Tibial nerve (tissue), 4 donors: ENCODE results near the gene MOGAT3.

Source experiments
- CTCF ChIP-seq, 5 experiments: fragments of 200-600 bp in 3 of 5; fragments of 450-650 bp in 2 of 5; sonication (generic) in 3 of 5; IDR thresholded peaks; one replicate each; pipeline ENCODE4 v1.5.1; 2016 to 2019; ENCODE audit warnings: antibody characterized with exemption in 5 of 5, mild to moderate bottlenecking in 3 of 5, moderate library complexity in 2 of 5
- EP300 ChIP-seq, 2 donors: sonication (generic); formaldehyde crosslinking; IDR thresholded peaks; one replicate each; pipeline ENCODE4 v1.6.1; 2017; ENCODE audit warnings: antibody characterized with exemption in 2 of 2, mild to moderate bottlenecking in 1 of 2
- POLR2A ChIP-seq, 2 donors: fragments of 450-650 bp; IDR thresholded peaks; one replicate each; pipeline ENCODE4 v1.6.1; 2017; ENCODE audit warnings: antibody characterized with exemption in 2 of 2, mild to moderate bottlenecking in 2 of 2, moderate library complexity in 2 of 2

- TF ChIP-seq CTCF (IDR thresholded peaks at IDR 0.05) (peak; percentile 91 to 97 (median 96)), POLR2A (IDR thresholded peaks at IDR 0.05) (peak; percentile 81 to 84), EP300 (IDR thresholded peaks at IDR 0.05) (peak; percentile 8 to 97)
Observed at GRCh38 chr7:101244375-101245146, 43.7 kb upstream of the MOGAT3 start, which contains the start of gene FIS1.
